ENCODE results near the gene DSPP. TPM values are rescaled to one million over a fixed set of nuclear protein-coding genes. Genes with fewer than 3 reads are reported as not detected.

Gene DSPP
- total RNA-seq, 2 donors from 2014 or later = not detected

- Histone ChIP-seq H3K27ac (no peak overlapping the region), H3K4me3 (no peak overlapping the region), H3K9me3 (no peaks in the 10 kb centered on the region), H3K36me3 (no peaks in the 10 kb centered on the region), H3K27me3 (replicated peaks; ENCODE audit: insufficient read depth) (no peaks in the 10 kb centered on the region), H3K4me1 (ENCODE audit: control insufficient read depth in 1 of 2, low read depth in 2 of 2) (no peaks in the 10 kb centered on the region)
- no peak for DNase-seq (ENCODE audit: low spot score)
- ATAC-seq (ENCODE audit: insufficient number of reproducible peaks, low FRiP score, low read depth) = no peak
- TF ChIP-seq CTCF (IDR thresholded peaks at IDR 0.05) = no peak
Measured at GRCh38 chr4:87601361-87601760, 7.0 kb upstream of the DSPP start.

- H3K4me1 ChIP-seq (ENCODE audit: control insufficient read depth in 1 of 2, low read depth in 2 of 2) = peaks cover 4 to 10% of the 10 kb centered on the region in 2 donors
- no peak overlapping the region for H3K4me3 ChIP-seq
- no peaks in the 10 kb centered on the region for H3K27me3 ChIP-seq (replicated peaks; ENCODE audit: insufficient read depth)
- no peak for ATAC-seq (ENCODE audit: insufficient number of reproducible peaks, low FRiP score, low read depth)
- H3K9me3 ChIP-seq = no peaks in the 10 kb centered on the region
- DNase-seq (ENCODE audit: low spot score) = no peak
- no peak overlapping the region for H3K27ac ChIP-seq
- no peak for TF ChIP-seq CTCF (IDR thresholded peaks at IDR 0.05)
- H3K36me3 ChIP-seq = no peaks in the 10 kb centered on the region
Measured at GRCh38 chr4:87614292-87614890, 6.1 kb downstream of the DSPP start.

GRCh38 chr4:87616268-87616667 lies 7.9 kb downstream of the DSPP start:
- no peak for ATAC-seq (ENCODE audit: insufficient number of reproducible peaks, low FRiP score, low read depth)
- Histone ChIP-seq H3K27ac (no peak overlapping the region), H3K36me3 (no peaks in the 10 kb centered on the region), H3K4me1 (ENCODE audit: control insufficient read depth in 1 of 2, low read depth in 2 of 2) (peaks cover 11 to 25% of the 10 kb centered on the region in 2 donors), H3K27me3 (replicated peaks; ENCODE audit: insufficient read depth) (no peaks in the 10 kb centered on the region), H3K9me3 (no peaks in the 10 kb centered on the region), H3K4me3 (no peak overlapping the region)
- TF ChIP-seq CTCF (IDR thresholded peaks at IDR 0.05) = no peak
- DNase-seq (ENCODE audit: low spot score) = no peak

GRCh38 chr4:87620086-87620485 lies 11.8 kb downstream of the DSPP start:
- peak overlapping the region; percentile 51 for H3K4me3 ChIP-seq
- TF ChIP-seq CTCF (IDR thresholded peaks at IDR 0.05) = no peak
- H3K9me3 ChIP-seq = no peaks in the 10 kb centered on the region
- peaks cover 16 to 46% of the 10 kb centered on the region in 2 donors for H3K4me1 ChIP-seq (ENCODE audit: control insufficient read depth in 1 of 2, low read depth in 2 of 2)
- H3K27ac ChIP-seq = peak overlapping the region; percentile 95 to 97
- ATAC-seq (ENCODE audit: insufficient number of reproducible peaks, low FRiP score, low read depth) (peak; percentile 17), DNase-seq (ENCODE audit: low spot score) (no peak)
- H3K36me3 ChIP-seq = no peaks in the 10 kb centered on the region
- no peaks in the 10 kb centered on the region for H3K27me3 ChIP-seq (replicated peaks; ENCODE audit: insufficient read depth)

GRCh38 chr4:87620491-87620890 lies 12.2 kb downstream of the DSPP start:
- H3K9me3 ChIP-seq = no peaks in the 10 kb centered on the region
- TF ChIP-seq CTCF (IDR thresholded peaks at IDR 0.05) = no peak

More at GRCh38 chr4:87620491-87620890, 12.2 kb downstream of the DSPP start:
- Histone ChIP-seq H3K27me3 (replicated peaks; ENCODE audit: insufficient read depth) (no peaks in the 10 kb centered on the region), H3K4me1 (ENCODE audit: control insufficient read depth in 1 of 2, low read depth in 2 of 2) (peaks cover 16 to 46% of the 10 kb centered on the region in 2 donors), H3K27ac (peak overlapping the region; percentile 95 to 97), H3K4me3 (no peak overlapping the region), H3K36me3 (no peaks in the 10 kb centered on the region)
- peak; percentile 100 for ATAC-seq (ENCODE audit: insufficient number of reproducible peaks, low FRiP score, low read depth)
- DNase-seq (ENCODE audit: low spot score) = no peak
